CD14-positive monocyte (primary cell): ENCODE data around the gene ZDHHC4. TPM values are rescaled to one million over a fixed set of nuclear protein-coding genes. Genes with fewer than 3 reads are reported as not detected.

Source experiments
- DNase-seq, 3 donors: peaks; one replicate each; pipeline ENCODE4 v3.0.0-alpha.2; 2011 to 2022
- H2AFZ ChIP-seq: 2 replicates; pipeline ENCODE4 v1.6.0; 2012; ENCODE audit warnings: mild to moderate bottlenecking, low read depth, low read length, inconsistent platforms; ENCODE audit not compliant: insufficient read depth, poor library complexity, severe bottlenecking
- H3K27ac ChIP-seq, 2 donors: 1 replicate in 1 of 2; 2 replicates in 1 of 2; pipeline ENCODE4 v1.5.1; 2012 to 2013; ENCODE audit warnings: low read length in 2 of 2, control low read depth in 1 of 2, inconsistent platforms in 1 of 2, low read depth in 1 of 2, mild to moderate bottlenecking in 1 of 2
- H3K27me3 ChIP-seq, 2 donors: one replicate each; pipeline versions ENCODE4 v1.6.0 to v1.6.1; 2011 to 2013; ENCODE audit warnings: low read length in 2 of 2; ENCODE audit not compliant: control insufficient read depth in 2 of 2, insufficient read depth in 2 of 2
- H3K36me3 ChIP-seq, 2 donors: replicated peaks in 1 of 2; 1 replicate in 1 of 2; 2 replicates in 1 of 2; pipeline versions ENCODE4 v1.5.1 to v1.6.1; 2012 to 2013; ENCODE audit warnings: low read length in 2 of 2, control low read depth in 1 of 2, inconsistent platforms in 1 of 2, mild to moderate bottlenecking in 1 of 2; ENCODE audit not compliant: insufficient read depth in 2 of 2, control insufficient read depth in 1 of 2
- H3K4me1 ChIP-seq, 2 donors: 1 replicate in 1 of 2; 2 replicates in 1 of 2; pipeline versions ENCODE4 v1.5.1 to v1.6.1; 2012 to 2013; ENCODE audit warnings: low read length in 2 of 2, control low read depth in 1 of 2, inconsistent platforms in 1 of 2, mild to moderate bottlenecking in 1 of 2, moderate library complexity in 1 of 2; ENCODE audit not compliant: insufficient read depth in 2 of 2, control insufficient read depth in 1 of 2
- H3K4me2 ChIP-seq: replicated peaks from 2 replicates; pipeline ENCODE3; 2012; ENCODE audit warnings: low read length, moderate library complexity, mild to moderate bottlenecking; ENCODE audit not compliant: poor library complexity, severe bottlenecking; ENCODE audit errors: extremely low read depth
- H3K4me3 ChIP-seq, 3 experiments: fragments of 200-600 bp in 1 of 3; sonication (generic) in 1 of 3; replicated peaks in 1 of 3; 1 replicate in 2 of 3; 2 replicates in 1 of 3; pipeline ENCODE4 v1.5.1; 2011 to 2013; ENCODE audit warnings: low read length in 3 of 3, mild to moderate bottlenecking in 3 of 3, control low read depth in 2 of 3, low read depth in 2 of 3, inconsistent platforms in 1 of 3, moderate library complexity in 1 of 3
- H3K79me2 ChIP-seq: 2 replicates; pipeline ENCODE4 v1.6.0; 2012; ENCODE audit warnings: mild to moderate bottlenecking, control low read depth, inconsistent platforms, low read length, moderate library complexity; ENCODE audit not compliant: insufficient read depth
- H3K9ac ChIP-seq: 2 replicates; pipeline ENCODE4 v1.6.0; 2017; ENCODE audit warnings: low read length, mild to moderate bottlenecking; ENCODE audit not compliant: insufficient read depth, poor library complexity, severe bottlenecking
- H3K9me3 ChIP-seq, 2 donors: replicated peaks in 1 of 2; 1 replicate in 1 of 2; 2 replicates in 1 of 2; pipeline versions ENCODE4 v1.5.1 to v1.6.1; 2012 to 2013; ENCODE audit warnings: low read length in 2 of 2, control low read depth in 1 of 2; ENCODE audit not compliant: control insufficient read depth in 1 of 2, insufficient read depth in 1 of 2
- H4K20me1 ChIP-seq: 2 replicates; pipeline ENCODE4 v1.6.0; 2012; ENCODE audit warnings: mild to moderate bottlenecking, low read length, control low read depth, moderate library complexity; ENCODE audit not compliant: insufficient read depth
- H3K27ac Mint-ChIP-seq, 7 donors: one replicate each; pipeline ENCODE4 v1.8.0; 2020; ENCODE audit warnings: mild to moderate bottlenecking in 7 of 7, mixed read lengths in 7 of 7, moderate library complexity in 6 of 7, inconsistent platforms in 2 of 7
- H3K27me3 Mint-ChIP-seq, 3 donors: one replicate each; pipeline ENCODE4 v1.8.0; 2021 to 2022; ENCODE audit warnings: low read depth in 3 of 3, mild to moderate bottlenecking in 3 of 3, mixed read lengths in 3 of 3, moderate library complexity in 3 of 3, inconsistent platforms in 1 of 3
- H3K36me3 Mint-ChIP-seq, 2 donors: one replicate each; pipeline ENCODE4 v1.8.0; 2020; ENCODE audit warnings: mixed read lengths in 2 of 2, inconsistent platforms in 1 of 2, mild to moderate bottlenecking in 1 of 2
- H3K4me1 Mint-ChIP-seq: one replicate; pipeline ENCODE4 v1.8.0; 2020; ENCODE audit warnings: mild to moderate bottlenecking, mixed read lengths
- H3K4me3 Mint-ChIP-seq, 2 donors: one replicate each; pipeline ENCODE4 v1.8.0; 2020; ENCODE audit warnings: mild to moderate bottlenecking in 2 of 2, mixed read lengths in 2 of 2, moderate library complexity in 1 of 2
- H3K9me3 Mint-ChIP-seq, 7 donors: one replicate each; pipeline ENCODE4 v1.8.0; 2020 to 2022; ENCODE audit warnings: mixed read lengths in 7 of 7, mild to moderate bottlenecking in 6 of 7, moderate library complexity in 6 of 7, inconsistent platforms in 2 of 7
- WGBS: methylation state at CpG from one replicate; pipeline ENCODE4 v1.1.5; 2013; ENCODE audit warnings: missing lambda C conversion rate; ENCODE audit not compliant: insufficient coverage; 5-methylcytosine and 5-hydroxymethylcytosine counted together
- intact Hi-C, 2 donors: fragments of 100-400 bp; cut with micrococcal nuclease; formaldehyde crosslinking; loops; one replicate each; pipeline versions ENCODE4 v1.15.0 to v1.15.1; 2023
- polyA plus RNA-seq, 3 donors: library from polyadenylated mRNA; depleted of rRNA in 1 of 3; unstranded in 2 of 3; stranded (reverse) in 1 of 3; fragments of 300-500 nt in 2 of 3; fragments of >200 nt in 1 of 3; fragmentation: Illumina TruSeq in 2 of 3; gene quantifications; 1 replicate in 2 of 3; 2 replicates in 1 of 3; pipeline ENCODE4 v1.2.3, GENCODE V29; 2012 to 2021
- TF ChIP-seq, protein P1 (sequence below): fragments of 200-600 bp; IDR thresholded peaks from one replicate; pipeline ENCODE4 v1.8.0; 2022; ENCODE audit warnings: antibody characterized with exemption, mild to moderate bottlenecking

Gene ZDHHC4
- polyA plus RNA-seq, 3 donors, result 30.3 to 55.6 (median 52.9) TPM

DNA sequence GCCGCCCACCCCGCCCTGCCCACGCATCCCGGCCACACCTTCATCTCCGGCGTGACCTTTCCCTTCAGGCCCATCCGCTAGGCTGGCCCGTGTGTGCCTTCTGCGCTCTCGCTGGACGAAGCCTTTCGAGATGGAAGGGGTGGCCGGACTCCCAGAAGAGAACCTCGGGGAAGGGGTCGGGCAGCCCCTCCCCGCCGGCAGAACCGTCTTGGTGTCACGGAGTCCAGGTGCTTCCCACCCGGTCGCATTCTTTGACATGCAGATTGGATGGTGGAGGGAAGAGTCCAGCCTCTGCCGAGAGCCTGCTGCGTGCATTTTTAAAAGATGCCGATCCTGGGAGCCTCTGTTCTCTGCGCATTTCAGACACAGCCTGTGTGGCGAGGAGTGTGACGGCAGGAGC lies 30.8 kb downstream of the ZDHHC4 start:
- no peak overlapping the region for H2AFZ ChIP-seq
- Mint-ChIP-seq H3K36me3 (peaks cover 39 to 59% of the 10 kb centered on the region in 2 donors), H3K27me3 (peaks cover 4 to 16% (median 9%) of the 10 kb centered on the region in 3 donors), H3K4me1 (peaks cover 5% of the 10 kb centered on the region), H3K27ac (no peak overlapping the region), H3K4me3 (no peak overlapping the region), H3K9me3 (peaks cover 0 to 4% (median 0%) of the 10 kb centered on the region in 7 donors)
- TF ChIP-seq, protein P1, sequence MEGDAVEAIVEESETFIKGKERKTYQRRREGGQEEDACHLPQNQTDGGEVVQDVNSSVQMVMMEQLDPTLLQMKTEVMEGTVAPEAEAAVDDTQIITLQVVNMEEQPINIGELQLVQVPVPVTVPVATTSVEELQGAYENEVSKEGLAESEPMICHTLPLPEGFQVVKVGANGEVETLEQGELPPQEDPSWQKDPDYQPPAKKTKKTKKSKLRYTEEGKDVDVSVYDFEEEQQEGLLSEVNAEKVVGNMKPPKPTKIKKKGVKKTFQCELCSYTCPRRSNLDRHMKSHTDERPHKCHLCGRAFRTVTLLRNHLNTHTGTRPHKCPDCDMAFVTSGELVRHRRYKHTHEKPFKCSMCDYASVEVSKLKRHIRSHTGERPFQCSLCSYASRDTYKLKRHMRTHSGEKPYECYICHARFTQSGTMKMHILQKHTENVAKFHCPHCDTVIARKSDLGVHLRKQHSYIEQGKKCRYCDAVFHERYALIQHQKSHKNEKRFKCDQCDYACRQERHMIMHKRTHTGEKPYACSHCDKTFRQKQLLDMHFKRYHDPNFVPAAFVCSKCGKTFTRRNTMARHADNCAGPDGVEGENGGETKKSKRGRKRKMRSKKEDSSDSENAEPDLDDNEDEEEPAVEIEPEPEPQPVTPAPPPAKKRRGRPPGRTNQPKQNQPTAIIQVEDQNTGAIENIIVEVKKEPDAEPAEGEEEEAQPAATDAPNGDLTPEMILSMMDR, result no peak
- no peak for DNase-seq
- no peak overlapping the region for H3K4me3 ChIP-seq
- no peaks in the 10 kb centered on the region for H4K20me1 ChIP-seq
- H3K79me2 ChIP-seq, result no peaks in the 10 kb centered on the region
- no peak overlapping the region for H3K4me2 ChIP-seq
- H3K27me3 ChIP-seq, result peaks cover 0 to 5% of the 10 kb centered on the region in 2 donors
- H3K4me1 ChIP-seq, result no peaks in the 10 kb centered on the region
- no peak overlapping the region for H3K9ac ChIP-seq
- H3K9me3 ChIP-seq, result no peaks in the 10 kb centered on the region
- WGBS, result 97% methylated on average over 20 of the region's 27 CpGs
- H3K27ac ChIP-seq, result no peak overlapping the region
- intact Hi-C loops, result no loop called here
- H3K36me3 ChIP-seq, result peaks cover 35 to 57% of the 10 kb centered on the region in 2 donors

GRCh38 chr7:6608794-6609193 lies 31.5 kb downstream of the ZDHHC4 start:
- Histone ChIP-seq H3K36me3 (peaks cover 33 to 52% of the 10 kb centered on the region in 2 donors), H3K4me2 (no peak overlapping the region), H3K9me3 (no peaks in the 10 kb centered on the region), H3K27me3 (peaks cover 0 to 9% of the 10 kb centered on the region in 2 donors), H3K4me1 (no peaks in the 10 kb centered on the region), H3K79me2 (no peaks in the 10 kb centered on the region), H2AFZ (no peak overlapping the region), H3K27ac (no peak overlapping the region), H3K4me3 (no peak overlapping the region), H4K20me1 (no peaks in the 10 kb centered on the region), H3K9ac (no peak overlapping the region)
- Mint-ChIP-seq H3K27ac (no peak overlapping the region), H3K4me1 (peaks cover 5% of the 10 kb centered on the region), H3K4me3 (no peak overlapping the region), H3K27me3 (peaks cover 4 to 22% (median 15%) of the 10 kb centered on the region in 3 donors), H3K36me3 (peaks cover 37 to 54% of the 10 kb centered on the region in 2 donors), H3K9me3 (peaks cover 0 to 4% (median 0%) of the 10 kb centered on the region in 7 donors)
- TF ChIP-seq, protein P1, result no peak
- intact Hi-C loops, result no loop called here
- DNase-seq, result no peak
- 98% methylated on average over 9 of the region's 12 CpGs for WGBS
